ENCODE measurements around the gene CCNK. TPM values are rescaled to one million over a fixed set of nuclear protein-coding genes. Genes with fewer than 3 reads are reported as not detected.

Gene CCNK
- total RNA-seq, 1 experiment from 2014 or later: 19.2 TPM

- no peak for DNase-seq (ENCODE audit: low read depth)
Measured at GRCh38 chr14:99466758-99467157, 14.5 kb upstream of the CCNK start.

GRCh38 chr14:99467336-99468078, 13.7 kb upstream of the CCNK start:
- no peak for DNase-seq (ENCODE audit: low read depth)

- no peak for DNase-seq (ENCODE audit: low read depth)
Measured at GRCh38 chr14:99468081-99468480, 13.1 kb upstream of the CCNK start.

GRCh38 chr14:99468836-99469592, 12.2 kb upstream of the CCNK start:
- DNase-seq (ENCODE audit: low read depth): peak; percentile 55

- no peak for DNase-seq (ENCODE audit: low read depth)
Measured at GRCh38 chr14:99471731-99472130, 9.5 kb upstream of the CCNK start.

- no peak for DNase-seq (ENCODE audit: low read depth)
Measured at GRCh38 chr14:99472937-99473336, 8.3 kb upstream of the CCNK start.

GRCh38 chr14:99473458-99473857, 7.8 kb upstream of the CCNK start:
- DNase-seq (ENCODE audit: low read depth): no peak

GRCh38 chr14:99475179-99475578, 6.0 kb upstream of the CCNK start:
- no peak for DNase-seq (ENCODE audit: low read depth)

GRCh38 chr14:99475660-99476059, 5.5 kb upstream of the CCNK start:
- DNase-seq (ENCODE audit: low read depth): no peak

- no peak for DNase-seq (ENCODE audit: low read depth)
Measured at GRCh38 chr14:99476864-99477263, 4.3 kb upstream of the CCNK start.

- no peak for DNase-seq (ENCODE audit: low read depth)
Measured at GRCh38 chr14:99478128-99478527, 3.1 kb upstream of the CCNK start.

- no peak for DNase-seq (ENCODE audit: low read depth)
Measured at GRCh38 chr14:99479160-99479905, 1.9 kb upstream of the CCNK start.

GRCh38 chr14:99479906-99480869, 1.0 kb upstream of the CCNK start, which contains the start of gene SETD3:
TSS of gene SETD3 (minus strand) at chr14:99480859. CDS start at chr14:99465805, 15,054 bp downstream.
- DNase-seq (ENCODE audit: low read depth): peak; percentile 70

- peak; percentile 39 for DNase-seq (ENCODE audit: low read depth)
Measured at GRCh38 chr14:99481745-99482099, 513 bp downstream of the CCNK start.

- DNase-seq (ENCODE audit: low read depth): no peak
Measured at GRCh38 chr14:99484106-99484505, 2.9 kb downstream of the CCNK start.

GRCh38 chr14:99497341-99497740, 16.1 kb downstream of the CCNK start:
- DNase-seq (ENCODE audit: low read depth): no peak

GRCh38 chr14:99497894-99498293, 16.7 kb downstream of the CCNK start:
- DNase-seq (ENCODE audit: low read depth): no peak

- DNase-seq (ENCODE audit: low read depth): no peak
Measured at GRCh38 chr14:99502989-99503421, 21.8 kb downstream of the CCNK start.

- DNase-seq (ENCODE audit: low read depth): no peak
Measured at GRCh38 chr14:99503848-99504453, 22.7 kb downstream of the CCNK start.

GRCh38 chr14:99505089-99505488, 23.9 kb downstream of the CCNK start:
- DNase-seq (ENCODE audit: low read depth): no peak

- DNase-seq (ENCODE audit: low read depth): no peak
Measured at GRCh38 chr14:99506276-99506675, 25.1 kb downstream of the CCNK start.

Measured in Daoy (cell line).